Cardiac muscle cell (in vitro differentiated cells and primary cell): ENCODE results near the gene CALML6. TPM values are rescaled to one million over a fixed set of nuclear protein-coding genes. Genes with fewer than 3 reads are reported as not detected.

Experiments used
- DNase-seq, 2 donors: peaks; one replicate each; pipeline versions ENCODE4 v3.0.0 to v3.0.0-alpha.2; 2010 to 2017; ENCODE audit warnings: low read depth in 1 of 2, low spot score in 1 of 2
- H3K27ac ChIP-seq: fragments of 200-600 bp; sonication (generic); 2 replicates; pipeline ENCODE4 v1.5.1; 2016
- H3K27me3 ChIP-seq: fragments of 200-600 bp; sonication (generic); 2 replicates; pipeline ENCODE4 v1.6.0; 2016; ENCODE audit warnings: control low read depth
- H3K36me3 ChIP-seq: fragments of 200-600 bp; sonication (generic); 2 replicates; pipeline ENCODE4 v1.5.1; 2016; ENCODE audit warnings: control low read depth
- H3K4me1 ChIP-seq: fragments of 200-600 bp; sonication (generic); 2 replicates; pipeline ENCODE4 v1.8.1; 2017; ENCODE audit warnings: low read depth, mild to moderate bottlenecking, mixed run types
- H3K4me3 ChIP-seq: fragments of 200-600 bp; sonication (generic); 2 replicates; pipeline ENCODE4 v1.5.1; 2016; ENCODE audit warnings: mild to moderate bottlenecking
- H3K9me3 ChIP-seq: fragments of 200-600 bp; sonication (generic); 2 replicates; pipeline ENCODE4 v1.5.1; 2017; ENCODE audit warnings: low read depth, mild to moderate bottlenecking, control low read depth
- polyA plus RNA-seq: library from polyadenylated mRNA; unstranded; fragments of >200 nt; fragmentation: Nextera tagmentation; extraction: Ambion mirVana; gene quantifications from 2 replicates; pipeline ENCODE4 v1.2.1, GENCODE V29; 2016
- total RNA-seq: library from RNA; depleted of rRNA; stranded (reverse); fragments of >200 nt; gene quantifications from 2 replicates; pipeline ENCODE4 v1.2.3, GENCODE V29; 2016
- TF ChIP-seq, protein P1 (sequence below): IDR thresholded peaks from 2 replicates; pipeline ENCODE4 v1.5.1; 2012; ENCODE audit warnings: low read depth, mild to moderate bottlenecking, low read length

Gene CALML6
- total and polyA plus RNA-seq, 2 experiments from 2014 or later, result 0.28 to 0.63 TPM

DNA sequence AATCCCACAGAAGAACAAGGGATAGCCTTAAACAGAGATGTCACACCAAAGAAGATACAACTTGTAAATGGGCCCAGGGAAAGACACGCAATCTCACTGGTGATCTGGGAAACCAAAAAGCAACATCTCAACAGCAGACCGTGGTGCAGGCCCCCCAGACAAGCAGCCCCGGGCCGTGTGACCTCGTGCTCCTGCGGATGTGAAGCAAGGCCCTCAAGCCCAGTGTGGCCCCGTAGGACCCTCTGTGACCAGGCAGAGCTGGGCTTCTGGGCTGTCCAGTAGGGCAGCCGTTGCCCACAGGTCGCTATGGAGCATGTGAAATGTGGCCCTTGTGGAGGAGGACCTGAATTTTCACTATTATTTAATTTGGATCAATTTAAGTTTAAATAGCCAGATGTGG lies 39.0 kb downstream of the CALML6 start:
- Histone ChIP-seq H3K4me1 (no peaks in the 10 kb centered on the region), H3K9me3 (no peaks in the 10 kb centered on the region), H3K27ac (no peak overlapping the region), H3K4me3 (no peak overlapping the region), H3K36me3 (no peaks in the 10 kb centered on the region), H3K27me3 (no peaks in the 10 kb centered on the region)
- TF ChIP-seq, protein P1, sequence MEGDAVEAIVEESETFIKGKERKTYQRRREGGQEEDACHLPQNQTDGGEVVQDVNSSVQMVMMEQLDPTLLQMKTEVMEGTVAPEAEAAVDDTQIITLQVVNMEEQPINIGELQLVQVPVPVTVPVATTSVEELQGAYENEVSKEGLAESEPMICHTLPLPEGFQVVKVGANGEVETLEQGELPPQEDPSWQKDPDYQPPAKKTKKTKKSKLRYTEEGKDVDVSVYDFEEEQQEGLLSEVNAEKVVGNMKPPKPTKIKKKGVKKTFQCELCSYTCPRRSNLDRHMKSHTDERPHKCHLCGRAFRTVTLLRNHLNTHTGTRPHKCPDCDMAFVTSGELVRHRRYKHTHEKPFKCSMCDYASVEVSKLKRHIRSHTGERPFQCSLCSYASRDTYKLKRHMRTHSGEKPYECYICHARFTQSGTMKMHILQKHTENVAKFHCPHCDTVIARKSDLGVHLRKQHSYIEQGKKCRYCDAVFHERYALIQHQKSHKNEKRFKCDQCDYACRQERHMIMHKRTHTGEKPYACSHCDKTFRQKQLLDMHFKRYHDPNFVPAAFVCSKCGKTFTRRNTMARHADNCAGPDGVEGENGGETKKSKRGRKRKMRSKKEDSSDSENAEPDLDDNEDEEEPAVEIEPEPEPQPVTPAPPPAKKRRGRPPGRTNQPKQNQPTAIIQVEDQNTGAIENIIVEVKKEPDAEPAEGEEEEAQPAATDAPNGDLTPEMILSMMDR, result no peak
- DNase-seq, result no peak

DNA sequence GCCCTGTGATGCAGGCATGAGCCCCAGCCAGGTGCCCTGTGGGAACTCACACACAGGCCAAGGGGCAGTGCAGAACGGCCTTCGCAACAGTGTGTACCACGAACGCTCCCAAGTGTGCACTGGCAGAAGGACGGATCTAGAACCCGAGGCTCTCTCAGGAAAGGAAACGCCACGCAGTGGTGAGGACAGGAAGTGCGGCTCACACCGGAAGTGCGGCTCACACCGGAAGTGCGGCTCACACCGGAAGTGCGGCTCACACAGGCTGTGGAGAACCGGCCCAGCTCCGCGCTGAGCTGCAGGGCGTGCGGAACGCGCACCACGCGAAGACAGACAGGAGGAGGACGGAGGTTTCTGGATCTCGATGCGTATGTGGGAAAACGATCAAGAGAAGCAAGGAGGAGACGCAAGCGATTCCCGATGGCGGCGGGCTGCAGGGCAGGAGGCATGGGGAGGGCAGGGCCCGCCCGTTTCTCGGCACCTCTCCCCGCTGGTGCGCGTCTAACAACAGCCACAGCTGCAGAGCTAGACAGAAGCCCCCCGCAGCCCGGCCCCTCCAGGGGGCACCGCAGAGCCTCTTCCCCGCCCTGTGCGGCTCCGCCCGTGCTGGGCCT lies 39.9 kb downstream of the CALML6 start:
- H3K9me3 ChIP-seq, result no peaks in the 10 kb centered on the region
- H3K4me1 ChIP-seq, result no peaks in the 10 kb centered on the region
- TF ChIP-seq, protein P1, result peak; percentile 15
- no peaks in the 10 kb centered on the region for H3K27me3 ChIP-seq
- no peak for DNase-seq
- H3K4me3 ChIP-seq, result no peak overlapping the region
- H3K36me3 ChIP-seq, result no peaks in the 10 kb centered on the region
- H3K27ac ChIP-seq, result no peak overlapping the region

DNA sequence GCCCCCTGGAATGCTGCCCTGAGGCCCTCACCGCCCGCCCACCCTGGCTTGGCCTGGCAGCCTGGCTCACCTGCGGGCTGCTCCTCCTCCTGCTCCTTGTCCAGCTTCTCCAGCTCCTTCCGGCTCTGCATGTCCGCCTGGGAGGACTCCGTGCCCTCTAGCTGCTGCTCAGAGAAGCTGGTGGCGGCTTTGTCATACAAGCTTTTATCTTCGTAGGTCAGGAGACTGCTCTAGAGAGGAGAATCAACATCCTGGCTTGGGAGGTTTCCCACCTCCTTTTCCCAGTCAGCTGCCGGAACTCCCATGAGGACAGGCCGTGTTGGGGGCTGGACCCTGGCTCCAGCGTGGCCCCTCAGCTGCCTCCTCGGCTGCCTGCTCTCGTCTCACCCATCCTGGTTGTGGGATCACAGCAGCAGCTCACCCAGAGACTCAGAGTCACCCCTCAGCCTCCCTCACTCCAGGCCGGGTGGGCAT lies 40.6 kb downstream of the CALML6 start:
- no peak overlapping the region for H3K27ac ChIP-seq

DNA sequence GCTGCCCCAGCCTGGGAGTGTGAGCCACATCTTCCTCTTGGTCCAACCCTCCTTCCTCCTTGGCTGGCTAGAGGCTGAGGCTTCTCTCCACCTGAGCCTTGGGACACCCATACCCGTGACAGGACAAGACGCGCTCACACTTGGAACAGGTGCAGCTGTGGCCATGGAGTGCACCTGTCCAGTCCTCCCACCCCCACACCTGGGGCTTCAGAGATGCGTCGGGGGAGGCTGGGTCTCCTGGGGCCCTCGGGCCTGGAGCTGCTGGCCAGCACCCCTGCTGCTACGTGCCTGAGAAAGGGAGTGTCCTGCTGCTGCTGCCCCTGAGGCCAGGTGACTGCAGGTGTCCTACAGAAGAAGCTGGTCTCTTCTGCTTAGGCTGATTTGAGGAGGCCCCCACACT lies 41.0 kb downstream of the CALML6 start:
- H3K9me3 ChIP-seq, result no peaks in the 10 kb centered on the region
- DNase-seq, result no peak
- TF ChIP-seq, protein P1, result no peak
- H3K4me3 ChIP-seq, result no peak overlapping the region
- H3K27ac ChIP-seq, result no peak overlapping the region
- peaks cover 10% of the 10 kb centered on the region for H3K4me1 ChIP-seq
- H3K27me3 ChIP-seq, result no peaks in the 10 kb centered on the region
- no peaks in the 10 kb centered on the region for H3K36me3 ChIP-seq

More for the DNA sequence above, 40.6 kb downstream of the CALML6 start:
- Histone ChIP-seq H3K36me3 (no peaks in the 10 kb centered on the region), H3K4me1 (peaks cover 5% of the 10 kb centered on the region), H3K4me3 (no peak overlapping the region), H3K27me3 (no peaks in the 10 kb centered on the region), H3K9me3 (no peaks in the 10 kb centered on the region)
- TF ChIP-seq, protein P1, result no peak
- no peak for DNase-seq

DNA sequence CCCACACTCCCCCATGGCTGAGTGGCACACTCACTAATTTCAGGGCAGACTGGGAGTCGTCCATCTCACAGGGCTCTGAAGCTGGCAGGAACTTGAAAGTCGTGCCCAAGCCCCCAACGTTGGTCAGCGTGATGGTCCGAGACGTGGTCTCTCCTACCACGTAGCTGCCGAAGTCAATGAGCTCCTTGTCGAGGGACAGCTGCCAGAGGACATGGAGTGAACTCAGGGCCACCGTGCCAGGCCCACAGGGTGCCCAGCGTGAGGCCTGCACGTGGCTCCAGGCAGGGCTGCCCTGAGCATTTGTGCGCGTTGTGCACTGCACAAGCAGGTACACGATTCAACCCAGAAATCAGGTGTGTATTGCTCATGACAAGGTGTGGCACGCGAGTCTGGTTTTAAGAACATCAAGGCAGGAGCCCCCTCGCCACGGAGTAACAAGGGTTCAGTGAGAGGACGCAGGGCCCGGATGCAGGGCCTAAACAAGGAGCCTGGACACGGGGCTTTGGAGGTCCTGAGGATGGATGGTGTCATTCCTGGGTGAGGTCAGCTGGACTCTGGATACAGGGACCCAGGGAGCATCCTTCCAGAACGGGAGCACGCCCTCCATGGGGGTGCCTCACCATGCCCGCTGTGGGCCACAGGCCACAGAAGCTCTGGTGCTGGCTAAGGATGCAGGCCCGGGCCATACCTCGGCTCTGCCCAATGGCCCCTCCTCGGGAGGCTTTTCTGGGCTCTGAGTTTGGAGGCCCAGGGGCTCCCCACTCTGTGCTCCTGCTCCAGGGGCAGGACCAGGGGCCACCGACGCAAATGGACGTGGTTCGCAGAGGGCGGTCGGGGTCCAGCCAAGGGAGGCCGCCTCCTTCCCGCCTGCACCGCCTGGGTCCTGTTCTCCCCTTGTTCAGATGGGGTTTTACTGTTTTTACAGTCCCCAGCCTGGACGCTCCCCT lies 41.8 kb downstream of the CALML6 start:
- no peak overlapping the region for H3K27ac ChIP-seq
- no peaks in the 10 kb centered on the region for H3K27me3 ChIP-seq
- no peaks in the 10 kb centered on the region for H3K9me3 ChIP-seq
- H3K36me3 ChIP-seq, result no peaks in the 10 kb centered on the region
- DNase-seq, result no peak
- TF ChIP-seq, protein P1, result no peak
- no peak overlapping the region for H3K4me3 ChIP-seq
- H3K4me1 ChIP-seq, result peaks cover 17% of the 10 kb centered on the region
